Activated CD8-positive, alpha-beta memory T cell treated with anti-CD3 and anti-CD28 coated beads for 4 hours (primary cell): ENCODE measurements around the gene ZNF609.
"Not testable (repeated sequence)": the region's sequence is repeated elsewhere in the genome, so short reads cannot be mapped to it uniquely, and the experiment has no call there.

Experiments used
- DNase-seq, 2 donors: peaks; one replicate each; pipeline ENCODE4 v3.0.0-alpha.2; 2020; ENCODE audit warnings: low read depth in 2 of 2

ZNF609 gene

GRCh38 chr15:64581408-64581761 lies 121.0 kb downstream of the ZNF609 start:
- no peak for DNase-seq

- DNase-seq, result no peak
Observed at GRCh38 chr15:64582202-64582601, 121.8 kb downstream of the ZNF609 start.

- DNase-seq, result no peak
Observed at GRCh38 chr15:64583519-64583918, 123.1 kb downstream of the ZNF609 start.

- no peak for DNase-seq
Observed at GRCh38 chr15:64583983-64584382, 123.6 kb downstream of the ZNF609 start.

GRCh38 chr15:64586259-64586870 lies 126.0 kb downstream of the ZNF609 start:
- DNase-seq, result no peak

- DNase-seq, result no peak
Observed at GRCh38 chr15:64586984-64587383, 126.6 kb downstream of the ZNF609 start.

GRCh38 chr15:64589435-64590084 lies 129.2 kb downstream of the ZNF609 start:
- DNase-seq, result no peak

- not testable (repeated sequence) for DNase-seq
Observed at GRCh38 chr15:64592845-64593244, 132.5 kb downstream of the ZNF609 start.

GRCh38 chr15:64596701-64597476 lies 136.5 kb downstream of the ZNF609 start:
- no peak for DNase-seq

GRCh38 chr15:64597477-64597822 lies 137.1 kb downstream of the ZNF609 start:
- DNase-seq, result no peak

GRCh38 chr15:64599226-64599625 lies 138.8 kb downstream of the ZNF609 start:
- no peak for DNase-seq

GRCh38 chr15:64599716-64600115 lies 139.3 kb downstream of the ZNF609 start:
- no peak for DNase-seq

GRCh38 chr15:64600794-64601193 lies 140.4 kb downstream of the ZNF609 start:
- no peak for DNase-seq

GRCh38 chr15:64604319-64604718 lies 143.9 kb downstream of the ZNF609 start:
- DNase-seq, result no peak

GRCh38 chr15:64607416-64607815 lies 147.0 kb downstream of the ZNF609 start:
- not testable (repeated sequence) for DNase-seq

GRCh38 chr15:64610257-64610919 lies 150.0 kb downstream of the ZNF609 start:
- DNase-seq, result no peak

- DNase-seq, result no peak
Observed at GRCh38 chr15:64611085-64611725, 150.8 kb downstream of the ZNF609 start.

GRCh38 chr15:64614519-64614918 lies 154.1 kb downstream of the ZNF609 start:
- DNase-seq, result no peak

- DNase-seq, result no peak
Observed at GRCh38 chr15:64617727-64618126, 157.3 kb downstream of the ZNF609 start.

GRCh38 chr15:64618138-64618537 lies 157.8 kb downstream of the ZNF609 start:
- DNase-seq, result no peak

- DNase-seq, result no peak
Observed at GRCh38 chr15:64618540-64618939, 158.2 kb downstream of the ZNF609 start.
